Endodermal cell (in vitro differentiated cells): ENCODE data around the gene CASR. TPM values are rescaled to one million over a fixed set of nuclear protein-coding genes. Genes with fewer than 3 reads are reported as not detected.
A peak's percentile ranks its signal among the peaks of the same experiment; 100 is the strongest.

Experiments used
- DNase-seq: peaks from one replicate; pipeline ENCODE4 v3.0.0-alpha.2; 2017
- H3K27ac ChIP-seq: 2 replicates; pipeline ENCODE4 v1.5.1; 2013; ENCODE audit warnings: mild to moderate bottlenecking, low read depth, low read length, moderate library complexity
- H3K27me3 ChIP-seq: 2 replicates; pipeline ENCODE4 v1.6.1; 2013; ENCODE audit warnings: mild to moderate bottlenecking, low read length, moderate library complexity; ENCODE audit not compliant: insufficient read depth, control insufficient read depth, poor library complexity, severe bottlenecking
- H3K36me3 ChIP-seq: 2 replicates; pipeline ENCODE4 v1.7.0; 2013; ENCODE audit warnings: mild to moderate bottlenecking, low read length, moderate library complexity; ENCODE audit not compliant: control insufficient read depth, insufficient read depth
- H3K4me1 ChIP-seq: one replicate; pipeline ENCODE4 v1.7.0; 2013; ENCODE audit warnings: low read length; ENCODE audit not compliant: control insufficient read depth, insufficient read depth
- H3K4me3 ChIP-seq: 2 replicates; pipeline ENCODE4 v1.5.1; 2013; ENCODE audit warnings: mild to moderate bottlenecking, low read length, moderate library complexity
- H3K9ac ChIP-seq: 2 replicates; pipeline ENCODE4 v1.6.1; 2013; ENCODE audit warnings: mild to moderate bottlenecking, low read length, moderate library complexity; ENCODE audit not compliant: poor library complexity, severe bottlenecking; ENCODE audit errors: extremely low read depth
- H3K9me3 ChIP-seq: 2 replicates; pipeline ENCODE4 v1.6.1; 2013; ENCODE audit warnings: mild to moderate bottlenecking, low read length, moderate library complexity; ENCODE audit not compliant: control insufficient read depth
- H3K27ac Mint-ChIP-seq: 2 replicates; pipeline ENCODE4 v1.8.0; 2020; ENCODE audit warnings: mixed read lengths
- H3K27me3 Mint-ChIP-seq: 2 replicates; pipeline ENCODE4 v1.8.0; 2021; ENCODE audit warnings: mild to moderate bottlenecking, mixed read lengths; ENCODE audit not compliant: insufficient read depth
- H3K36me3 Mint-ChIP-seq: 2 replicates; pipeline ENCODE4 v1.8.0; 2020; ENCODE audit warnings: low read depth, mixed read lengths
- H3K4me1 Mint-ChIP-seq: 2 replicates; pipeline ENCODE4 v1.8.0; 2020; ENCODE audit warnings: mixed read lengths
- H3K4me3 Mint-ChIP-seq: 2 replicates; pipeline ENCODE4 v1.8.0; 2020; ENCODE audit warnings: mild to moderate bottlenecking, moderate library complexity, mixed read lengths
- H3K9me3 Mint-ChIP-seq: 2 replicates; pipeline ENCODE4 v1.8.0; 2020; ENCODE audit warnings: mild to moderate bottlenecking, mixed read lengths
- CTCF ChIP-seq: fragments of 200-600 bp; sonication (generic); conservative IDR thresholded peaks from 2 replicates; pipeline ENCODE4 v1.5.0; 2021; ENCODE audit warnings: antibody characterized with exemption, mild to moderate bottlenecking
- WGBS, 2 experiments: methylation state at CpG; one replicate each; pipeline versions ENCODE4 v1.1.5 to v1.1.7; 2013; ENCODE audit warnings: missing lambda C conversion rate in 2 of 2, mixed read lengths in 1 of 2; ENCODE audit not compliant: insufficient coverage in 1 of 2, insufficient read length in 1 of 2; 5-methylcytosine and 5-hydroxymethylcytosine counted together
- total RNA-seq, 2 donors: library from RNA; stranded (reverse); fragmentation: NEBNext Ultra II Directional in 1 of 2; extraction: Animal tissue kit (Norgen Biotek cat#: 25700) in 1 of 2; gene quantifications; 2 replicates in 1 of 2; 3 replicates in 1 of 2; pipeline ENCODE4 v1.2.1, GENCODE V29; 2021

CASR gene
- total RNA-seq, 2 donors from 2014 or later = 0.04 TPM; not detected in 1

DNA sequence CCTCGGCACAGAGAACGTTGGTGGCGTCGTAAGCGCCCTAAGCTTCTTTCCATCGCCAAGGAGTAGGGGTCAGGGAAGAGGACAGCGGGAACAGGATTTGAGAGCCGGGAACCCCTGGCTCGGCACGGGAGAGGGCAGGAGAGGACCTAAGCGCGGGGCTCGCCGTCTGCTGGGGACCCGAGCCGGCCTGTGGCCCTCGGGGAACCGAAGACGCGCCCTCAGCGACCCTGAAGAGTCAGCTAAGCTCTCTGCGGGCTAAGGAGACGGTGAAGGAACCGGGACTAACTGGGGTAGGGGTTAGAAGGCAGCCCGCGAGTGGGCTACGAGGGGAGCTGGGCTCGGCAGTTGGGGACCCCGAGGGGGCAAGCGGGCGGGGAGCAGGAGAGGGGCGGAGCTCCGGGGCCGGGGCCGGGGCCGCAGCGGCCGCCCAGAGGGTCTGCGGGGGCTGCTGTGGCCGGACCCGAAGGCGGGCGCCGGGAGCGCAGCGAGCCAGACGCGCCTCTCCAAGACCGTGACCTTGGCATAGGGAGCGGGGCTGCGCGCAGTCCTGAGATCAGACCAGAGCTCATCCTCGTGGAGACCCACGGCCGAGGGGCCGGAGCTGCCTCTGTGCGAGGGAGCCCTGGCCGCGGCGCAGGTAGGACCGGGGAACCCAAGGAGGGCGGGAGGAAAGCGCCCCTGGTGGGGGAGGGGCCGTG lies 574 bp downstream of the CASR start:
- peaks cover 5% of the 10 kb centered on the region for H3K4me1 Mint-ChIP-seq
- peaks cover 90% of the 10 kb centered on the region for H3K27me3 ChIP-seq
- DNase-seq = peak; percentile 79
- peak overlapping the region; percentile 66 for H3K4me3 Mint-ChIP-seq
- H3K9me3 ChIP-seq = no peaks in the 10 kb centered on the region
- H3K36me3 Mint-ChIP-seq = no peaks in the 10 kb centered on the region
- H3K9ac ChIP-seq = no peak overlapping the region
- peak overlapping the region; percentile 74 for H3K4me3 ChIP-seq
- H3K27ac ChIP-seq = no peak overlapping the region
- H3K27me3 Mint-ChIP-seq = peaks cover 85% of the 10 kb centered on the region
- H3K27ac Mint-ChIP-seq = no peak overlapping the region
- no peaks in the 10 kb centered on the region for H3K36me3 ChIP-seq
- no peaks in the 10 kb centered on the region for H3K9me3 Mint-ChIP-seq
- 2 to 3% methylated on average over 21 to 64 of the region's 64 CpGs for WGBS, 2 experiments
- TF ChIP-seq CTCF = no peak
- H3K4me1 ChIP-seq = no peaks in the 10 kb centered on the region

GRCh38 chr3:122184591-122184929 lies 1.1 kb downstream of the CASR start:
- no peaks in the 10 kb centered on the region for H3K9me3 ChIP-seq
- Mint-ChIP-seq H3K27ac (no peak overlapping the region), H3K4me3 (peak overlapping the region; percentile 66), H3K9me3 (no peaks in the 10 kb centered on the region), H3K27me3 (peaks cover 84% of the 10 kb centered on the region), H3K36me3 (no peaks in the 10 kb centered on the region), H3K4me1 (peaks cover 5% of the 10 kb centered on the region)
- TF ChIP-seq CTCF = no peak
- no peak overlapping the region for H3K9ac ChIP-seq
- no peak for DNase-seq
- no peaks in the 10 kb centered on the region for H3K4me1 ChIP-seq
- H3K27ac ChIP-seq = no peak overlapping the region
- WGBS, 2 experiments = 3 to 11% methylated on average over 12 to 19 of the region's 19 CpGs
- peaks cover 90% of the 10 kb centered on the region for H3K27me3 ChIP-seq
- peak overlapping the region; percentile 74 for H3K4me3 ChIP-seq
- no peaks in the 10 kb centered on the region for H3K36me3 ChIP-seq

- Histone ChIP-seq H3K4me3 (no peak overlapping the region), H3K4me1 (no peaks in the 10 kb centered on the region), H3K27ac (no peak overlapping the region), H3K9me3 (no peaks in the 10 kb centered on the region), H3K9ac (no peak overlapping the region), H3K36me3 (no peaks in the 10 kb centered on the region), H3K27me3 (peaks cover 75% of the 10 kb centered on the region)
- H3K36me3 Mint-ChIP-seq = no peaks in the 10 kb centered on the region
- no peaks in the 10 kb centered on the region for H3K9me3 Mint-ChIP-seq
- peaks cover 5% of the 10 kb centered on the region for H3K4me1 Mint-ChIP-seq
- 74% methylated on average over 1 of the region's 2 CpGs; no CpG with 5 or more reads in 1 of the 2 experiments for WGBS, 2 experiments
- DNase-seq = no peak
- peaks cover 73% of the 10 kb centered on the region for H3K27me3 Mint-ChIP-seq
- H3K27ac Mint-ChIP-seq = no peak overlapping the region
- no peak for TF ChIP-seq CTCF
- H3K4me3 Mint-ChIP-seq = no peak overlapping the region
Observed at GRCh38 chr3:122186372-122186771, 2.9 kb downstream of the CASR start.
